Endothelial cell of umbilical vein (primary cell): Measurements from ENCODE around the gene MRPS12. TPM values are rescaled to one million over a fixed set of nuclear protein-coding genes. Genes with fewer than 3 reads are reported as not detected.
"Not testable (repeated sequence)": the region's sequence is repeated elsewhere in the genome, so short reads cannot be mapped to it uniquely, and the experiment has no call there.

Source experiments
- BruUV-seq: library from RNA; stranded (reverse); fragments of 400-500 nt; replicated peaks from 2 replicates; lab custom pipeline; 2021; lab: Mats Ljungman, UMichigan
- CTCF ChIA-PET: fragments of 300-600, 350-600 bp; sonication (Branson Sonifier 250); formaldehyde crosslinking; loops from one replicate; lab custom pipeline; 2021; ENCODE audit warnings: antibody characterized with exemption, inconsistent platforms; lab: Charles Lee
- POLR2A ChIA-PET: fragments of 300-600, 350-600 bp; sonication (Branson Sonifier 250); formaldehyde crosslinking; loops from one replicate; lab custom pipeline; 2021; ENCODE audit warnings: antibody characterized with exemption, inconsistent platforms; lab: Charles Lee
- DNase-seq: peaks from one replicate; pipeline ENCODE4 v3.0.0-alpha.2; 2011; ENCODE audit warnings: low read depth, low spot score
- FAIRE-seq: peaks from 2 replicates; lab custom pipeline; 2011; peaks lifted over from hg19 to GRCh38; lab: Jason Lieb, UNC
- H2AFZ ChIP-seq: 2 replicates; pipeline ENCODE4 v1.6.0; 2012; ENCODE audit warnings: low read depth, low read length, control low read depth, inconsistent platforms
- H3K27ac ChIP-seq: 2 replicates; pipeline ENCODE4 v1.5.1; 2011; ENCODE audit warnings: low read depth, mild to moderate bottlenecking, control low read depth, low read length, moderate library complexity; ENCODE audit not compliant: insufficient read depth
- H3K27me3 ChIP-seq, 2 experiments: 2 replicates each; pipeline versions ENCODE4 v1.6.0 to v1.6.1; 2011; ENCODE audit warnings: low read length in 2 of 2, mixed read lengths in 1 of 2; ENCODE audit not compliant: control insufficient read depth in 2 of 2, insufficient read depth in 2 of 2
- H3K36me3 ChIP-seq, 2 experiments: 2 replicates in 1 of 2; 3 replicates in 1 of 2; pipeline ENCODE4 v1.5.1; 2011; ENCODE audit warnings: low read length in 2 of 2, mild to moderate bottlenecking in 1 of 2, moderate library complexity in 1 of 2; ENCODE audit not compliant: control insufficient read depth in 2 of 2, insufficient read depth in 2 of 2; ENCODE audit errors: extremely low read depth in 1 of 2
- H3K4me1 ChIP-seq: 3 replicates; pipeline ENCODE4 v1.5.1; 2011; ENCODE audit warnings: mild to moderate bottlenecking, low read length; ENCODE audit not compliant: control insufficient read depth, insufficient read depth; ENCODE audit errors: extremely low read depth
- H3K4me2 ChIP-seq: 2 replicates; pipeline ENCODE4 v1.6.1; 2011; ENCODE audit warnings: low read length, control low read depth, mixed read lengths; ENCODE audit not compliant: insufficient read depth
- H3K4me3 ChIP-seq, 3 experiments: fragments of 200-600 bp in 1 of 3; sonication (generic), shearing (Covaris generic) in 1 of 3; replicated peaks in 1 of 3; 2 replicates each; pipeline ENCODE4 v1.5.1; 2011 to 2016; ENCODE audit warnings: control low read depth in 3 of 3, low read length in 3 of 3, mild to moderate bottlenecking in 2 of 3, inconsistent platforms in 1 of 3, low read depth in 1 of 3, moderate library complexity in 1 of 3; ENCODE audit not compliant: insufficient read depth in 1 of 3
- H3K79me2 ChIP-seq: 2 replicates; pipeline ENCODE4 v1.6.0; 2012; ENCODE audit warnings: low read length, inconsistent platforms; ENCODE audit not compliant: control insufficient read depth, insufficient read depth
- H3K9ac ChIP-seq: replicated peaks from 2 replicates; pipeline ENCODE3; 2011; ENCODE audit warnings: low read length, control low read depth; ENCODE audit not compliant: insufficient read depth; ENCODE audit errors: extremely low read depth
- H3K9me1 ChIP-seq: replicated peaks from 3 replicates; pipeline ENCODE4 v1.6.0; 2011; ENCODE audit warnings: mild to moderate bottlenecking, low read length; ENCODE audit not compliant: control insufficient read depth, insufficient read depth; ENCODE audit errors: extremely low read depth
- H3K9me3 ChIP-seq: replicated peaks from 2 replicates; pipeline ENCODE4 v1.5.1; 2012; ENCODE audit warnings: low read length, inconsistent platforms; ENCODE audit not compliant: control insufficient read depth, insufficient read depth
- H4K20me1 ChIP-seq: replicated peaks from 2 replicates; pipeline ENCODE3; 2011; ENCODE audit warnings: mild to moderate bottlenecking, low read length; ENCODE audit not compliant: control insufficient read depth, insufficient read depth; ENCODE audit errors: extremely low read depth
- CTCF ChIP-seq, 2 donors: IDR thresholded peaks; 1 replicate in 1 of 2; 2 replicates in 1 of 2; pipeline ENCODE4 v1.5.1; 2011; ENCODE audit warnings: low read length in 2 of 2, mild to moderate bottlenecking in 2 of 2, moderate library complexity in 2 of 2, control low read depth in 1 of 2, inconsistent platforms in 1 of 2, low read depth in 1 of 2; ENCODE audit not compliant: insufficient read depth in 1 of 2; ENCODE audit errors: extremely low read depth in 1 of 2
- EZH2 ChIP-seq: IDR thresholded peaks from 2 replicates; pipeline ENCODE4 v1.6.1; 2012; ENCODE audit warnings: borderline replicate concordance, low read depth, mild to moderate bottlenecking, moderate library complexity, low read length, inconsistent platforms; ENCODE audit not compliant: severe bottlenecking
- FOS ChIP-seq: IDR thresholded peaks from 2 replicates; pipeline ENCODE4 v1.6.1; 2011; ENCODE audit warnings: mild to moderate bottlenecking, low read length, moderate library complexity, borderline replicate concordance; ENCODE audit not compliant: insufficient read depth
- GATA2 ChIP-seq: IDR thresholded peaks from 2 replicates; pipeline ENCODE4 v1.7.0; 2011; ENCODE audit warnings: low read depth, mild to moderate bottlenecking, moderate library complexity, mixed read lengths, low read length; ENCODE audit not compliant: insufficient read length, insufficient read depth
- JUN ChIP-seq: IDR thresholded peaks from 2 replicates; pipeline ENCODE4 v1.6.1; 2011; ENCODE audit warnings: borderline replicate concordance, low read depth; ENCODE audit not compliant: insufficient read length, insufficient read depth
- MAX ChIP-seq: IDR thresholded peaks from 2 replicates; pipeline ENCODE4 v1.6.1; 2011; ENCODE audit not compliant: insufficient read depth, insufficient read length
- MYC ChIP-seq: IDR thresholded peaks from one replicate; pipeline ENCODE4 v1.6.1; 2011; ENCODE audit warnings: mild to moderate bottlenecking, low read depth, low read length
- POLR2A ChIP-seq: IDR thresholded peaks from 2 replicates; pipeline ENCODE4 v1.6.1; 2012; ENCODE audit warnings: low read depth, mild to moderate bottlenecking, control low read depth, low read length
- POLR2AphosphoS5 ChIP-seq: IDR thresholded peaks from 2 replicates; pipeline ENCODE4 v1.6.1; 2012; ENCODE audit warnings: low read depth, mild to moderate bottlenecking, control low read depth, low read length, moderate library complexity; ENCODE audit not compliant: insufficient read depth
- dilution Hi-C: fragments of 300-500 bp; cut with MboI; formaldehyde crosslinking; loops from one replicate; pipeline ENCODE4 v1.15.0; 2019; ENCODE audit warnings: low sequenced_read_pairs; ENCODE audit not compliant: extremely low pct_ligation_motif_present
- intact Hi-C: fragments of 100-400 bp; cut with micrococcal nuclease; formaldehyde crosslinking; loops from one replicate; pipeline ENCODE4 v1.10.0; 2022
- polyA plus RNA-seq, 4 experiments: library from polyadenylated mRNA; depleted of rRNA in 3 of 4; stranded (reverse) in 3 of 4; unstranded in 1 of 4; fragments of >200 nt; gene quantifications; 2 replicates each; pipeline versions ENCODE4 v1.2.1 to v1.2.3, GENCODE V29; 2011 to 2012; ENCODE audit warnings: missing spikeins in 1 of 4
- total RNA-seq: library from RNA; stranded (reverse); gene quantifications from 2 replicates; pipeline ENCODE4 v1.2.3, GENCODE V29; 2021

MRPS12 gene
- total and polyA plus RNA-seq, 2 donors (not counting 3 experiments of a cell fraction or from before 2014, with no cell fraction given) = 49.3 to 86.3 TPM

- H2AFZ ChIP-seq, dilution Hi-C loops, H3K9ac ChIP-seq, H3K4me2 ChIP-seq, H3K27me3 ChIP-seq, H3K4me1 ChIP-seq, POLR2A ChIA-PET, H3K9me1 ChIP-seq, H4K20me1 ChIP-seq, intact Hi-C loops, H3K36me3 ChIP-seq, H3K27ac ChIP-seq, H3K9me3 ChIP-seq, H3K4me3 ChIP-seq, BruUV-seq, FAIRE-seq, DNase-seq, H3K79me2 ChIP-seq: not testable (repeated sequence)
- CTCF ChIA-PET = interaction anchor here (0.8 to 1.1 kb wide), 2 partner anchors 10 to 85 kb away, joined by 3 to 4 read pairs; no protein-coding TSS in a partner anchor
Measured at GRCh38 chr19:38966149-38966548, 35.4 kb downstream of the MRPS12 start.

- no peaks in the 10 kb centered on the region for H3K9me3 ChIP-seq
- no peak overlapping the region for H3K4me3 ChIP-seq
- BruUV-seq = no TSS peak
- no peak overlapping the region for H3K4me2 ChIP-seq
- no peaks in the 10 kb centered on the region for H3K9me1 ChIP-seq
- TF ChIP-seq JUN (no peak), MYC (no peak), POLR2A (no peak), FOS (no peak), MAX (no peak), EZH2 (no peak), POLR2AphosphoS5 (no peak), GATA2 (no peak), CTCF (IDR thresholded peaks at IDR 0.05; ENCODE audit: extremely low read depth in 1 of 2, insufficient read depth in 1 of 2, low read depth in 1 of 2, low read length in 2 of 2) (no peak)
- FAIRE-seq (no peak), DNase-seq (no peak)
- peaks cover 8% of the 10 kb centered on the region for H3K4me1 ChIP-seq
- POLR2A ChIA-PET = interaction anchor here (0.6 kb wide), 1 partner anchor 171 kb away, joined by 3 read pairs; no protein-coding TSS in a partner anchor
- peaks cover 0 to 2% of the 10 kb centered on the region in 2 experiments for H3K36me3 ChIP-seq
- H3K79me2 ChIP-seq = peaks cover 13% of the 10 kb centered on the region
- CTCF ChIA-PET = interaction anchor here (0.6 to 1.7 kb wide), 3 partner anchors 9 to 81 kb away, joined by 3 to 7 read pairs (median 3); no protein-coding TSS in a partner anchor
- no peaks in the 10 kb centered on the region for H3K27me3 ChIP-seq
- no peaks in the 10 kb centered on the region for H4K20me1 ChIP-seq
- no peak overlapping the region for H2AFZ ChIP-seq
- no peak overlapping the region for H3K9ac ChIP-seq
- dilution Hi-C loops = no loop called here
- intact Hi-C loops = loop anchor here (2.0 kb wide), 1 partner anchor 58 kb away; no protein-coding TSS in a partner anchor
- no peak overlapping the region for H3K27ac ChIP-seq
Measured at GRCh38 chr19:38970664-38971532, 40.2 kb downstream of the MRPS12 start.
